GM12891 (cell line): ENCODE results near the gene DNAJB12.

Experiments
- PAX5 ChIP-seq: IDR thresholded peaks from 2 replicates; pipeline ENCODE4 v1.6.1; 2011; ENCODE audit warnings: low read length, moderate library complexity, mild to moderate bottlenecking; ENCODE audit not compliant: insufficient read depth, severe bottlenecking
- POLR2A ChIP-seq: IDR thresholded peaks from 2 replicates; pipeline ENCODE4 v1.6.1; 2011; ENCODE audit warnings: low read depth, low read length, control low read depth
- POLR2AphosphoS5 ChIP-seq: IDR thresholded peaks from 2 replicates; pipeline ENCODE4 v1.6.1; 2011; ENCODE audit warnings: low read depth, low read length, control low read depth
- POU2F2 ChIP-seq: IDR thresholded peaks from 2 replicates; pipeline ENCODE4 v1.6.1; 2011; ENCODE audit warnings: low read depth, mild to moderate bottlenecking, control low read depth, low read length, moderate library complexity
- SPI1 ChIP-seq: IDR thresholded peaks from 2 replicates; pipeline ENCODE4 v1.6.1; 2011; ENCODE audit warnings: low read depth, low read length, control low read depth
- TAF1 ChIP-seq: IDR thresholded peaks from 2 replicates; pipeline ENCODE4 v1.6.1; 2011; ENCODE audit warnings: low read depth, low read length, control low read depth

GRCh38 chr10:72379062-72379461, 24.3 kb upstream of the DNAJB12 start:
- TF ChIP-seq POU2F2 (no peak), POLR2AphosphoS5 (no peak), SPI1 (no peak), POLR2A (no peak), TAF1 (no peak), PAX5 (no peak)
